ENCODE results near the gene CD163L1.

Gene CD163L1

DNA sequence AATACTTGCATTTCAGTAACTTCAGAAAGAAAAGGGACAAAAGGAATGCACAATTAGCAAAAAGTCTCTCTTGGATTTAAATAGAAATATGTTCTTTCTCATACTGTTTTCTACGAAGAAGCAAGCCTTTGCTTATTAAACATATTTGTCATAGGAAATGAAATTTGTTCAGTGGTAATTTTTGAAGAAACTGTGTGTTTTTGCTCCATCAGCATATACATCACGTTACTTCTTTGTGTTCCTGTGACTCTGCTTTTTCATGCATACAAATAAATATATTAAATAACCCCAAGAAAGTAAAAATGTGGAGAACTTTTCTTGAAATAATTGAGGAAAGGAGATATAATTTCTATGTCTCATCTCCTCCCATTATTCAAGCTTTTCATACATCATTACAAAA is 39.7 kb downstream of the CD163L1 start:
- Histone ChIP-seq H3K9me3 (ENCODE audit: control insufficient read depth, insufficient read depth, low read length) (no peaks in the 10 kb centered on the region), H3K4me1 (ENCODE audit: control insufficient read depth, insufficient read depth, low read length) (no peaks in the 10 kb centered on the region), H3K36me3 (ENCODE audit: control insufficient read depth, insufficient read depth, low read length) (no peaks in the 10 kb centered on the region), H3K4me3 (ENCODE audit: low read depth, low read length) (no peak overlapping the region), H3K9ac (ENCODE audit: low read depth, low read length) (no peak overlapping the region), H3K27ac (ENCODE audit: low read depth, low read length) (no peak overlapping the region), H3K27me3 (ENCODE audit: control insufficient read depth, insufficient read depth, low read length) (no peaks in the 10 kb centered on the region)

DNA sequence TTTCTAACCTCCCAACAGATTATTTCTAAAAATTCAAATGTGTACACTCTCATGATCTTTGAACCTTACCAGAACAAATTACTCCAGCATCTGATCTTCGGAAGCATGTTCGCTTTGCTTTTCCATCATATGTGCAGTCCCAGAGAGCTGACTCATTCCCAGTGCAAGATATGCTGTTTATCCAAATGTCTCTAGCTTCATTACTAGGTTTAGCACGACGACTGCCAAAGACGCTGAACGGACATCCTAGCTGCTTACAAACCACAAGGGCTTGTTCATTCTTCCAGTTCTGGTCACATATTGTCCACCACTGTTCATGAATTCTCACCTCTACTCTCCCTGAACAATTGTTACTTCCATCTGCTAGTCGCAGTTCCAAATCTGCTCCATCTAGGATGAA is 40.5 kb downstream of the CD163L1 start:
- Histone ChIP-seq H3K9ac (ENCODE audit: low read depth, low read length) (no peak overlapping the region), H3K9me3 (ENCODE audit: control insufficient read depth, insufficient read depth, low read length) (no peaks in the 10 kb centered on the region), H3K27ac (ENCODE audit: low read depth, low read length) (no peak overlapping the region), H3K4me1 (ENCODE audit: control insufficient read depth, insufficient read depth, low read length) (no peaks in the 10 kb centered on the region), H3K27me3 (ENCODE audit: control insufficient read depth, insufficient read depth, low read length) (no peaks in the 10 kb centered on the region), H3K36me3 (ENCODE audit: control insufficient read depth, insufficient read depth, low read length) (no peaks in the 10 kb centered on the region), H3K4me3 (ENCODE audit: low read depth, low read length) (no peak overlapping the region)

DNA sequence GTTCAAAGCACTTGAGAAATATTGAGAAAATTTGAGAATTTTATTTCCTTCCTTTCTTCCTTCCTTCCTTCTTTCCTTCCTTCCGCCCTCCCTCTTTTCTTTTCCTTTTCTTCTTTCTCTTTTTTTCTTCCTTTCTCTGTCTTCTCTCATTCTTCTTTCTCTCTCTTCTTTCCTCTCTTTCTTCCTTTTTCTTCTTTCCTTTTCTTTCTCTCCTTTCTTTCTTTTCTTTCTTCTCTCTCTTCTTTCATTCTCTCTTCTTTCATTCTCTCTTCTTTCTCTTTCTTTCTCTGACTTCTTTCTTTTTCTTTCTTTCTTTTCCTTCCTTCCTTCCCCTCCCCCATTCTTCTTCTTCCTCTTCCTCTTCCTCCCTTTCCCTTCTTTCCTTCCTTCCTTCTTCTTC is 44.9 kb downstream of the CD163L1 start:
- Histone ChIP-seq H3K9ac (ENCODE audit: low read depth, low read length) (no peak overlapping the region), H3K4me1 (ENCODE audit: control insufficient read depth, insufficient read depth, low read length) (no peaks in the 10 kb centered on the region), H3K27me3 (ENCODE audit: control insufficient read depth, insufficient read depth, low read length) (no peaks in the 10 kb centered on the region), H3K27ac (ENCODE audit: low read depth, low read length) (no peak overlapping the region), H3K9me3 (ENCODE audit: control insufficient read depth, insufficient read depth, low read length) (no peaks in the 10 kb centered on the region), H3K4me3 (ENCODE audit: low read depth, low read length) (no peak overlapping the region), H3K36me3 (ENCODE audit: control insufficient read depth, insufficient read depth, low read length) (no peaks in the 10 kb centered on the region)

DNA sequence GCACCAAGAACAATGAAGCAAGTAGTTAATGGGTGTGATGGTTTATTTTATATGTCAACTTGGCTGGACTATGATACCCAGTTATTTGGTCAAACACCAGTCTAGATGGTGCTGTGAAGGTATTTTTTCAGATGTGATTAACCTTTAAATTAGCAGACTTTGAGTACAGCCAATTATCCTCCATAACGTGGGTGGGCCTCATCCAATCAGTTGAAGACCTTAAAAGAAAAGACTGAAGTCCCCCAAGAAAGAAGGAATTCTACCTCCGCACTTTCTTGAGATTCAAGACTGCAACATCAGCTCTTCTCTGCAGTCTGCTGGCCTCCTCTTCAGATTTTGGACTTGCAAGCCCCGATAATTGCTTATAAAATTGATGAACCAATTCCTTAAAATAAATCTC is 47.5 kb downstream of the CD163L1 start:
- no peaks in the 10 kb centered on the region for H3K36me3 ChIP-seq (ENCODE audit: control insufficient read depth, insufficient read depth, low read length)
- H3K27me3 ChIP-seq (ENCODE audit: control insufficient read depth, insufficient read depth, low read length), result no peaks in the 10 kb centered on the region
- H3K4me1 ChIP-seq (ENCODE audit: control insufficient read depth, insufficient read depth, low read length), result no peaks in the 10 kb centered on the region
- H3K9ac ChIP-seq (ENCODE audit: low read depth, low read length), result no peak overlapping the region
- no peak overlapping the region for H3K27ac ChIP-seq (ENCODE audit: low read depth, low read length)
- no peak overlapping the region for H3K4me3 ChIP-seq (ENCODE audit: low read depth, low read length)
- no peaks in the 10 kb centered on the region for H3K9me3 ChIP-seq (ENCODE audit: control insufficient read depth, insufficient read depth, low read length)

DNA sequence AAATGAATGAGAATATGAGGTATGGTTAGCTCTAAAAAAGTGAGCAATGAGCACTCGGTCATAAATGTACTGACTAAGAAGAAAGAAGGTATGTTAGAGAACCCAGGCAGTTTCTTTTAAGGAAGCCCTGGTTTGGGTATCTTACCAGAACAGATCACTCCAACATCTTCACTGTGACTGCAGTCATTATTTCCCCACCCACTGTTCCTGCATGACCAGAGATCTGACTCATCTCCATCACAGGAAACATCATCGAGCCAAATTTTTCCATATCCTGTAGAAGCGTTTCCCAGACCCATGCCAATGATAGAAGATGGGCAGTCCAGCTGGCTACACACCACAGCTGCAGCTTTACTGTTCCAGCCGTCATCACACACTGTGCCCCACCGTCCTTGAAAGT is 48.0 kb downstream of the CD163L1 start:
- H3K4me3 ChIP-seq (ENCODE audit: low read depth, low read length), result no peak overlapping the region
- no peak overlapping the region for H3K9ac ChIP-seq (ENCODE audit: low read depth, low read length)
- H3K4me1 ChIP-seq (ENCODE audit: control insufficient read depth, insufficient read depth, low read length), result no peaks in the 10 kb centered on the region
- H3K36me3 ChIP-seq (ENCODE audit: control insufficient read depth, insufficient read depth, low read length), result no peaks in the 10 kb centered on the region
- no peak overlapping the region for H3K27ac ChIP-seq (ENCODE audit: low read depth, low read length)
- no peaks in the 10 kb centered on the region for H3K27me3 ChIP-seq (ENCODE audit: control insufficient read depth, insufficient read depth, low read length)
- H3K9me3 ChIP-seq (ENCODE audit: control insufficient read depth, insufficient read depth, low read length), result no peaks in the 10 kb centered on the region

DNA sequence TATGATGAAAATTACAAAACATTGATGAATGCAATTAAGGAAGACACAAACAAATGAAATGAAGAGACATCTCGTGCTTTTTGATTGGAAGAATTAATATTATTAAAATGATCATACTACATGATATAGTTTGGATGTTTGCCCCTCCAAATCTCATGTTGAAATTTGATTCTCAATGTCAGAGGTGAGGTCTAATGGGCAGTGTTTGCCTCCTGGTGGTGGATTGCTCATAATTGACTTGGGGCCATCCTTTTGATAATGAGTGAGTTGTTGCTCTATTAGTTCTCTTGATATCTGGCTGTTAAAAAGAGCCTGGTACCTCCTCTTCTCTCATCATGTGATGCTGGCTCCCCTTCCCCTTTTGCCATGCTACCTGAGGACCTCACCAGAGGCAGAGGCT is 56.7 kb downstream of the CD163L1 start:
- H3K4me1 ChIP-seq (ENCODE audit: control insufficient read depth, insufficient read depth, low read length), result no peaks in the 10 kb centered on the region
- H3K27me3 ChIP-seq (ENCODE audit: control insufficient read depth, insufficient read depth, low read length), result no peaks in the 10 kb centered on the region
- no peak overlapping the region for H3K9ac ChIP-seq (ENCODE audit: low read depth, low read length)
- no peak overlapping the region for H3K4me3 ChIP-seq (ENCODE audit: low read depth, low read length)
- H3K27ac ChIP-seq (ENCODE audit: low read depth, low read length), result no peak overlapping the region
- no peaks in the 10 kb centered on the region; the same call in 1 of the 2 replicates for H3K9me3 ChIP-seq (ENCODE audit: control insufficient read depth, insufficient read depth, low read length)
- H3K36me3 ChIP-seq (ENCODE audit: control insufficient read depth, insufficient read depth, low read length), result no peaks in the 10 kb centered on the region

DNA sequence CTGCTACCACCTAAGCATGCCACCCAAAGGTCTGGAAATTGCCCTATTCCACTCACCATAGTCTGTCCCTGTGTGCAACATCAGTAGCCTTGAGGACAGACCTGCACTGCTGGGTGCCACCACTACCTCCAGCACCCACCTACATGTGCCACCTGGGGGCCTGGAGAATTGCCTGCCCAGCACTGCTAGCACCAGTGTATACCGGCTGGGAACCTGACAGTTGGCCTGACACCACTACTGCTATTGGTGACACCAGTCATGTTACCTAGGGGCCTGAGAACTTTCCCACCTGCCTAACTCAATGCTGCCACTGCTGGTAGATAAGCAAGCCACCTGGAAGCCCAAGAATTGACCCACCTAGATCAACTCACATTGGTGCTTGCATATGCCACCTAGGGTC is 60.8 kb downstream of the CD163L1 start:
- Histone ChIP-seq H3K27ac (ENCODE audit: low read depth, low read length) (no peak overlapping the region), H3K36me3 (ENCODE audit: control insufficient read depth, insufficient read depth, low read length) (no peaks in the 10 kb centered on the region), H3K4me1 (ENCODE audit: control insufficient read depth, insufficient read depth, low read length) (no peaks in the 10 kb centered on the region), H3K9ac (ENCODE audit: low read depth, low read length) (no peak overlapping the region), H3K4me3 (ENCODE audit: low read depth, low read length) (no peak overlapping the region), H3K9me3 (ENCODE audit: control insufficient read depth, insufficient read depth, low read length) (peaks cover 4% of the 10 kb centered on the region; the same call in 1 of the 2 replicates), H3K27me3 (ENCODE audit: control insufficient read depth, insufficient read depth, low read length) (no peaks in the 10 kb centered on the region)

DNA sequence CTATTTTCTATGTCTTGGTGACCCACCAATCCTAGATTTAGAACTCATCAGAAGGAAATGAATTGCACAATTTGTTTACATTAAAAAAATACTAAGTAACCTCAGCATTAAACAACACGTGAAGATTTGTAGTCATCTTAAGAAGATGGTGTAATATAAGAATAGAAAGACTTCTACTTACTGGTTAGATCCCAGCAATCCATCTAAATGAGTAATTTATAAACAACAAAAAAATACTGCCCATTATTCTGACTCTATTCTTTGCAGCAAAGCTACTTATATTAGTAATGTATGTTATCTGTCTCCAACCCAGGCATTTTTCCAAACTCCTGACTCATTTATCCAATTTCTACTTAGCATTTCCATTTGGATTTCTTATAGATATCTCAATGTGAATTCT is 67.8 kb downstream of the CD163L1 start:
- Histone ChIP-seq H3K36me3 (ENCODE audit: control insufficient read depth, insufficient read depth, low read length) (no peaks in the 10 kb centered on the region), H3K4me3 (ENCODE audit: low read depth, low read length) (no peak overlapping the region), H3K9ac (ENCODE audit: low read depth, low read length) (no peak overlapping the region), H3K27me3 (ENCODE audit: control insufficient read depth, insufficient read depth, low read length) (no peaks in the 10 kb centered on the region), H3K27ac (ENCODE audit: low read depth, low read length) (no peak overlapping the region), H3K9me3 (ENCODE audit: control insufficient read depth, insufficient read depth, low read length) (peaks cover 4% of the 10 kb centered on the region; the same call in 1 of the 2 replicates), H3K4me1 (ENCODE audit: control insufficient read depth, insufficient read depth, low read length) (no peaks in the 10 kb centered on the region)

DNA sequence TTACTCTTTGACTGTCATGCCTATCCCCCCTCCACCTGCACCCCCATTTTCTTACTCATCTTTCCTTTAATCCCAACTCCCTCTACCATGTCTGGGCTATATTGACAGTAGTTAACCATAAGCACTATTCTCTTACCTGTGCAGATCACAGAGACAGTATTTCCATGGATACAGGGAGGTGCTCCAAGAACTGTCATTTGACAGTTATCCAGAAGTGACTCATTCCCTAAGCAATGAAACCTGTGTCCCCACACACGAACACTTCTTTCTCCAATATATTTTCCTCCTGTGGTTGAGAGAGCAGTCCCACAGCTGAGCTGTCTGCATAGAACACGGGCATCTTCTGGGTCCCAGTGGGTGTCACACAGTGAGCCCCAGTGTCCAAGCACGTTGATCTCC is 68.8 kb downstream of the CD163L1 start:
- Histone ChIP-seq H3K36me3 (ENCODE audit: control insufficient read depth, insufficient read depth, low read length) (no peaks in the 10 kb centered on the region), H3K4me1 (ENCODE audit: control insufficient read depth, insufficient read depth, low read length) (no peaks in the 10 kb centered on the region)

DNA sequence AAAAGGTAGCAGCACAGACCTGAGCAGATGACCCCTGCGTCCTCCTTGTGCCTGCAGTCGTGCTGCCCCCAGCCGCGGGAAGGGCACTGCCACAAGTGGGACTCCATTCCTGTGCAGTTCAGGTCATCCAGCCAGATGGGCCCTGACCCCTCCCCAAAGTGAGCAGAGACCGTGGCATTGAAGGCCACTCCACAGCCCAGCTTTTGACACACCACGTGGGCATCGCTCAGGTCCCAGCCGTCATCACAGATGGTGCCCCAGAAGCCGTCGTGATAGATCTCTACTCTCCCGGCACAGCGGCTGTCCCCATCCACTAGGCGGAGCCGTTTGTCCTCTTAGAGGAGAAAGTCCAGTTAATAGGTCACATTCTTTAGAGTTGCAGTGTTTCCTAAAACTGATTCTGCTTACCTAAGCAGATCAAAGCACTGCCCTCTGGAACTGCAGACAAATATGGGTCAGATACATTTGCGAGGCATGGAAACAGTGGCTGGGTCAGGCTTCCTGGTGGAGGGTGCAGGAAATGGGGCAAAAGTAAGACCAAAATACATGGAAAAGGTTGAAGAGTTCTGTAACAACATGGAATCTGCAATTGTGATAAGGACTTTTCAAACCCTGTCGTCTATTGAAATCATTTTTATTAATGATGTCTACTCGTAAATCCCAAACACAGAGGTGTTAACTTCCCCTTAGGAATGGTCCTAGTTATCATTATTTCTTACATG is 69.4 kb downstream of the CD163L1 start:
- Histone ChIP-seq H3K27me3 (ENCODE audit: control insufficient read depth, insufficient read depth, low read length) (no peaks in the 10 kb centered on the region), H3K4me1 (ENCODE audit: control insufficient read depth, insufficient read depth, low read length) (no peaks in the 10 kb centered on the region), H3K9ac (ENCODE audit: low read depth, low read length) (no peak overlapping the region), H3K4me3 (ENCODE audit: low read depth, low read length) (no peak overlapping the region), H3K36me3 (ENCODE audit: control insufficient read depth, insufficient read depth, low read length) (no peaks in the 10 kb centered on the region), H3K27ac (ENCODE audit: low read depth, low read length) (no peak overlapping the region), H3K9me3 (ENCODE audit: control insufficient read depth, insufficient read depth, low read length) (no peaks in the 10 kb centered on the region)

More for the DNA sequence above, 68.8 kb downstream of the CD163L1 start:
- Histone ChIP-seq H3K27me3 (ENCODE audit: control insufficient read depth, insufficient read depth, low read length) (no peaks in the 10 kb centered on the region), H3K9me3 (ENCODE audit: control insufficient read depth, insufficient read depth, low read length) (peaks cover 3% of the 10 kb centered on the region; the same call in 1 of the 2 replicates), H3K9ac (ENCODE audit: low read depth, low read length) (no peak overlapping the region), H3K4me3 (ENCODE audit: low read depth, low read length) (no peak overlapping the region), H3K27ac (ENCODE audit: low read depth, low read length) (no peak overlapping the region)

DNA sequence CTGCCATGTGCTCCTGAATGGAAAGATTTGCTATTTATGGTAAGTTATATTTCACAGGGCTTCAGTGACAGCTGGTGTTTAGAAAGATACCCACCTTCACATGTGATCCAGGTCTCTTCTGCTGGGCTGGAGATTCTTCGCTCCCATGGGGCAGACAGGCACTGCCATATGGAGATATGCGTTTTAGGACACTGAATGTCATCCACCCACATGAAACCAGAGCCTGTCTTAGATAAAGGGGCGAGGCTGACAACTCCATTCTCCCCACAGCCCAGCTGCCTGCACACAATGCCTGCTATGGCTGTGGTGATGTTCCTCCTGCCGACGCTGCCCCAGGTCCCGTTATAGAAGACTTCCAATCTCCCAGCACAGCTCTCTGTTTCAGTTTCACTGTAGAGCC is 70.7 kb downstream of the CD163L1 start:
- Histone ChIP-seq H3K4me1 (ENCODE audit: control insufficient read depth, insufficient read depth, low read length) (no peaks in the 10 kb centered on the region), H3K9ac (ENCODE audit: low read depth, low read length) (no peak overlapping the region), H3K4me3 (ENCODE audit: low read depth, low read length) (no peak overlapping the region), H3K36me3 (ENCODE audit: control insufficient read depth, insufficient read depth, low read length) (no peaks in the 10 kb centered on the region), H3K27me3 (ENCODE audit: control insufficient read depth, insufficient read depth, low read length) (no peaks in the 10 kb centered on the region), H3K9me3 (ENCODE audit: control insufficient read depth, insufficient read depth, low read length) (no peaks in the 10 kb centered on the region), H3K27ac (ENCODE audit: low read depth, low read length) (no peak overlapping the region)

All from HUES48 (cell line).